Measurements from ENCODE around the gene PRM3.

The PRM3 gene

DNA sequence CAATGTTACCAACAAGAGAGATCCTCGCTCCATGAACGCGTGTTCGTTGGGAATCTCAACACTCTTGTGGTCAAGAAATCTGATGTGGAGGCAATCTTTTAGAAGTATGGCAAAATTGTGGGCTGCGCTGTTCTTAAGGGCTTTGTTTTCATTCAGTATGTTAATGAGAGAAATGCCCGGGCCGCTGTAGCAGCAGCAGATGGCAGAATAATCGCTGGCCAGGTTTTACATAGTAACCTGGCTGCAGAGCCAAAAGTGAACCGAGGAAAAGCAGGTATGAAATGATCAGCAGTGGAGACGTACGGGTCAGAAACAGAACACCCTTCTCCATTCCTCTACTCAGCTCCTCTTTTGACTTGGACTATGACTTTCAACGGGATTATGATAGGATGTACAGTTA lies 30.8 kb downstream of the PRM3 start:
- DNase-seq (ENCODE audit: low read depth) = no peak

DNA sequence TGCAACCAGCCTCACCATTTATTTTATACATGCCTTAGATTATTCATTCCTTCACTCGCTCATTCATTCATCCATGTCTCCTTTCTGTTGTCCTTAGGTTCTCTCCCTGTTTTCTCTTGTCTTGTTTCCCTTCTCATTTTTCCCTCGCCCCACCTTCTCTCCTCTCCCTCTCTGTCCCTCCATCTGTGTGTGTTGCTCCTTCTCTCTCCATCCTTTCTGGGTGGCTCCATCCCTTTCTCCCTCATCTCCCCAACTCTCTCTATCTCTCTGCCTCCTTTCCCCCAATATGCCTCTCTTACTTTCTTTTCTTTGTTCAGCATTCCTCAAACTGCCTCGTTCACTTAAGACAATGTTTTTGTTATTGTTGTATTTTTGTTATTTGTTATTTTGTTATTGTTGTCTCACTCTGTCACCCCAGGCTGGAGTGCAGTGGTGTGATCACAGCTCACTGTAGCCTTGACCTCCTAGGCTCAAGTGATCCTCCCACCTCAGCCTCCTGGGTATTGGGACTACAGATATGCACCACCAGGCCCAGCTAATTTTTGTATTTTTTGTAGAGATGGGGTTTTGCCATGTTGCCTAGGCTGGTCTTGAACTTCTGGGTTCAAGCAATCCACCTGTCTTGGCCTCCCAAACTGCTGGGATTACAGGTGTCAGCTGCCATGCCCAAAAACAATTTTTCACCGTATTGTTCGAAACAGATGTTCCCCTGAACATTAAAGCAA lies 31.8 kb downstream of the PRM3 start:
- DNase-seq (ENCODE audit: low read depth) = no peak

DNA sequence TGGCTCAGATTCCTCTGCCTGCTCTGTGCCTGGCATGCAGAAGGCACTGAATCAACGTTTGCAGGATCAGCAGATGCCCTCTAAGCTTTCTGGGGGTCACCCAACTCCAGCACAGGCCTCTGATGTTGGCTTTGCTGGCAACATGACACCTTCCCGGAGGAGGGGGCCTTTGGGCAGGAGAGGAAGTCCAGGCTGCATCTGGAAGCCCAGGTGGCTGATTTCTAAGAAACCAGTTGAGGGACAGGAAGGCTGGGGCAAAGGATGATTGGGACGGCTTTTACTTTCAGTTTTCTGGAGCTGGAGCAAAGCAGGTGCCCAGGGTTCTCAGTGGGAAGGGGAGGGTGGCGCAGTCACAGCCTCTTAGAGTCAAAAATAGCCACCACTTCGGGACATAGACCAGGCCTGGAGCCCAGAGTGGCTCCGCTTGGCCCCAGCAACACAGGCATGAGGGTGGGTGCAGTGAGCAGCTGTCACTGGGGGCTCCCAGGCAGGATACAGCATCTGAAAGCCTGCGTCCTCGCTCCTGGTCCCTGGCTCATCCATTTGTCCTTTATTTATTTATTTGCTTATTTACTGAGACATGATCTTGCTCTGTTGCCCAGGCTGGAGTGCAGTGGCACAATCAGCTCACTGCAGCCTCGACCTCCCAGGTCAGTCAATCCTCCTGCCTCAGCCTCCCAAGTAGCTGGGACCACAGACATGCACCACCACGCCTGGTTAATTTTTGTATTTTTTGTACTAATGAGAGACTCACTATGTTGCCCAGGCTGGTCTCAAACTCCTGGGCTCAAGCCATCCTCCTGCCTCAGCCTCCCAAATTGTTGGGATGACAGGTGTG lies 32.6 kb downstream of the PRM3 start:
- DNase-seq (ENCODE audit: low read depth) = no peak

DNA sequence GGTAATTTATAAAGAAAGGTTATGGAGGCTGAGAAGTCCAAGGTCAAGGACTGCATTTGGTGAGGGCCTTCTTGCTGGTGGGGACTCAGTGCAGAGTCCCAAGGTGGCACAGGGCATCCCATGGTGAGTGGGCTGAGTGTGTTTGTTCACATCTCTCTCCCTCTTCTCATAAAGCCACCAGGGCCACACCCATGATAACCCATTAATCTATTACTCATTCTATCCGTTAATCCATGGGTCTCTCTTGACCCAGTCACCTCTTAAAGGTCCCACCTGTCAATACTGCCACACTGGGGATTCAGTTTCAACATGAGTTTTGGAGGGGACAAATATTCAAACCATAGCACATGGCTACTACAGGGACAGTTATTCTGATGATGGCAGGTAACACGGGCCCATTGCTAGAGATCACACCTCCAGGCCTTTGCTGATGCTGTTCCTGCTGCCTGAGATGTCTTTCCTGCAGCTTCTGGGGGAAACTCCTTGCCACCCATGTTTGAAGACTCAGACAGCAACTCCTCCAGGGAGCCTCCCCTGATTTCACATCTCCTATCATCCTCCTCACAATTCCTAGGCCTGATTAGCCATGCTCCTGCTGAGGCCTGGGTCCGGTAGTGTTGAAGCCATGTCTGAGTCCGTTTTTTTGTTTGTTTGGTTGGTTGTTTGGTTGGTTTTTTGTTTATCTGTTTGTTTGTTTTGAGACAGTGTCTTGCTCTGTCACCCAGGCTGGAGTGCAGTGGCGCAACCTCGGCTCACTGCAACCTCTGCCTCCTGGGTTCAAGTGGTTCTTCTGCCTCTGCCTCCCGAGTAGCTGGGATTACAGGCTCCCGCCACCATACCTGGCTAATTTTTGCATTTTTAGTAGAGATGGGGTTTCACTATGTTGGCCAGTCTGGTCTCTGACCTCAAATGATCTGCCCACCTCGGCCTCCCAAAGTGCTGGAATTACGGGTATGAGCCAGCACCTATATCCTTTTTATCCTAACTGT lies 33.5 kb downstream of the PRM3 start:
- no peak for DNase-seq (ENCODE audit: low read depth)

DNA sequence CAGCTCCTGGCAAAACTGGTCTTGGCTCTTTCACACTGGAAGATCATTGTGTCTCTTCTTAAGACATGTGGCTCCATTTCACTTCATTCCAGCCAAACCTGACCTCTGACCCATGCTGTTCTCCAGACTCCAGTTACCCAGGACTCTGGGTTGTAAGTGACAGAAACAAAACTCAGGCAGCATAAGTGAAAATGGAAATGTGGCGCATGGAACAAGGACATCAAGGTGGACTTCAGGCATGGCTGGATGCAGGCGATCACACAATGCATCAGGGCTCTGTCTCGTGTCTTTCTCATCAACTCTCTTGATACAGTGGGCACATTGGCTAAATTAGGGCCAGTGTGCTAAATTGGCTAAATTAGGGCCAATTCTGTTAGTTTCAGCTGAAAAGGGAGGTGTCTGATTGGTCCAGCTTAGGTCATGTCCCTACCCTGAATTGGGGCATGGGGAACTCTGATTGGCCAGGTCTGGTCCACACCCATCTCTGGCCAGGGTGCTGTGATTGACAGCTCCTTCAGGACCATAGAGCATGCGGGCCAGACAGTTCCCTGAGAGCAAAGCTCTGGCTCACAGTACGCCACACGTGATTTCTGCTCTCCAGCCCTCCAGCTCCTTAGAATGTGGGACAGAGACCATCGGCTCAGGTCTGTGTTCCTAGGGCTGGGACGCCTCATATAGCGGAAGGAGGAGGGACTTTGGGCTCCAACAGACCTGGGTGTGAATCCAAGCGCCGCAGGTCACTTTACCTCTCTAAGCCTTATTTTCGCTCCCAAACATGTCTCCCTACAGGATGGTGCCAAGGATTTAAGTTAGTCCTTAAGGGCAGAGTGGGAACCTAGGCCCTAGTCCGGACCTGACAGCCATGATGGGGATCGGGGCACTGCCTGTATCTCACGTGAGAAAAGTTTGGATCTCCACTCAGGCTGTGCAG lies 34.9 kb downstream of the PRM3 start:
- DNase-seq (ENCODE audit: low read depth) = no peak

DNA sequence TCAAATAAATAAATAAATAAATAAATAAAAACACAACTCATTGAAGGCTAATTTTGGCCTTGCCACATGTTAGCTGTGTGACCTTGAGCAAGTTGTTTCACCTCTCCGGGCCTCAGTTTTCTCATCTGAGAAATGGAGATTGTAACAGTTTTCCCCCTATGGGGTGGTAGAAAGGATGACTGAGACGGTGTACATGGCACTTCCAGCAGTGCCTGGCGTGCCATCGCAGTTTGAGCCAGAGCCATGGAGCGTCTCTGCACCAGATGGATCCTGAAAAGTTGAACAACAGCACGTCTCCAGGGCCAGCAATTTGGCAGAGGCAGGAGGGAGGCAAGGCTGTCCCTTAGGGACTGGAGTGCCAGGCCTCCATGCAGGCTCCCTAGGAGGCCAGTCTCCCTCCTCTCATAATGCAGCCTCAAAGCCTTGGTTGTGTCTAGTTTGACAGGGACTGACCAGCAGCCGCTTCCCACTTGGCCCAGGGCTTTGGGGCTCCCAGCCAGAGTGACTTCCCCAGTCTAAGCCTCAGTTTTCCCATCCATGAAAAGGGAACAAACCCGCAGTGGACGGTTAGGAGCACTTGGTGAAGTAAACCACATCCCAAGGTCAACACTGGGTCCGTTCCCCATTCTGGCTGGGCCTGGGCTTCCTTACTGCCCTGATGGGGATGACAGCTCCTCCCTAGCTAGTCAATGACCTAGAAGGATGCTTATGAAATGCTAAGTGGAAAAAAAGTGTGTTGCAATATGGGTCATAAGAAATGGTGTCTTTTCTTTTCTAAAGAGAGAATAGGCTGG lies 36.8 kb downstream of the PRM3 start:
- no peak for DNase-seq (ENCODE audit: low read depth)

DNA sequence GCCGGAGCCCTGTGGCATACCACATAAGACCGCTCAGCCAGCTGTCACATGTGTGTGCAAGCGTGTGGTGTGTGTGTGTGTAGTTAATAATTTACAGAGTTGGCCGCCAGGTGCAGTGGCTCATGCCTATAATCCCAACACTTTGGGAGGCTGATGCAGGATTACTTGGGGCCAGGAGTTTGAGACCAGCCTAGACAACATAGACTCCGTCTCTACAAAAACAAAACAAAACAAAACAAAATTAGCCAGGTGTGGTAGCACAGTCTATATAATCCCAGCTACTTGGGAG lies 37.8 kb downstream of the PRM3 start:
- DNase-seq (ENCODE audit: low read depth) = no peak

DNA sequence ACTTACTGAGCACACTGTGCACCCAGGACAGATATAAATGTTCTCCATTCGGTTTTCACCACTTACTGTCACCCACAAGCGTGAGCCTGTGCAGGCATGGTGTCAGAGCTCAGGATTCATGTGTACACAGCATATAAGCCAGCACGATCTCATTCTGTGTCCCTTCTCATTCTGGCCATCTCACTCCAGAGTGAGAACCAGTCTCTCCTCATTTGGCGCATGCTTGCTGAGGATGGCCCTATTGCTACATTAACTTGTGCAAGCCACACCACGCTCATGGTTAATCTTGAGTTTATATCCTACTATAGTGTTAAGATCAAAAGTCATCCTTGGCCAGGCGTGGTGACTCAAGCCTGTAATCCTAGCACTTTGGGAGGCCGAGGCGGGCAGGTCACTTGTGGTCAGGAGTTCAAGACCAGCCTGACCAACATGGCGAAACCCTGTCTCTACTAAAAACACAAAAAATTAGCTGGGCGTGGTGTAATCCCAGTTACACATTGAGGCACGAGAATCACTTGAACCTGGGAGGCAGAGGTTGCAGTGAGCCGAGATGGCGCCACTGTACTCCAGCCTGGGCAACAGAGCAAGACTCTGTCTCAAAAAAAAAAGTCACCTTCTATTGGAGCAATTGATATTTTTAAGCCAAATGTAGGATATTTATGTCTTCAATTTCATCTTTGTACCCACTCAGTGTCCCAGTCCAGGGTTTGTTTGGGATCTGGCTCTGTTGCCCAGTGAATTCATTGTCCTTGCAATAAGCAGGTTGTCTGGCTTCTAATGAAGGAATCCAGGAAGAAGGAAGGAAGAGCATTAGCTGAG lies 38.3 kb downstream of the PRM3 start:
- no peak for DNase-seq (ENCODE audit: low read depth)

DNA sequence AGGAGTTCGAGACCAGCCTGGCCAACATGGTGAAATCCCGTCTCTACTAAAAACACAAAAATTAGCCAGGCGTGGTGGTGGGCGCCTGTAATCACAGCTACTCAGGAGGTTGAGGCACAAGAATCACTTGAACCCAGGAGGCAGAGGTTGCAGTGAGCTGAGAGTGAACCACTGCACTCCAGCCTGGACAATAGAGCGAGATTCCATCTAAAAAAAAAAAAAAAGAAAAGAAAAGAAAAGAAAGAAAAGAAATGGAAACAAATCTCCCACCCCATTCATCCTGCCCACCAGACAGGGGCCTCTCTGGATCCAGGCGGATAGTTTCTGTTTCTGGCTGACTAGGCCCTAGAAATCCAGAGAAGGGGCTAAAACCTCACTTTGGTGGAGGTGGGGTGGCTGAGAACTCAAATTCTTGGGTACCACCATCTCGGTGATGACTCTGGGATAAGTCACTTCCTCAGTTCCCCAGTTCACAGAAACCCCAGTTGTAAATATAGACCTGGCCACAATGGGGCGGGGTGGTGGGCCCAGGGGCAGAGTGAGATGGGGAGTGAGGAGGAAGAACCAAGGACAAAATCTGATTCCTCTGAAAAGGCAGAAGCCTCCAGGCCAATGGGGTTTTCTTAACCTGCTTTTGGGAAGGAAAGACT lies 39.6 kb downstream of the PRM3 start:
- no peak for DNase-seq (ENCODE audit: low read depth)

DNA sequence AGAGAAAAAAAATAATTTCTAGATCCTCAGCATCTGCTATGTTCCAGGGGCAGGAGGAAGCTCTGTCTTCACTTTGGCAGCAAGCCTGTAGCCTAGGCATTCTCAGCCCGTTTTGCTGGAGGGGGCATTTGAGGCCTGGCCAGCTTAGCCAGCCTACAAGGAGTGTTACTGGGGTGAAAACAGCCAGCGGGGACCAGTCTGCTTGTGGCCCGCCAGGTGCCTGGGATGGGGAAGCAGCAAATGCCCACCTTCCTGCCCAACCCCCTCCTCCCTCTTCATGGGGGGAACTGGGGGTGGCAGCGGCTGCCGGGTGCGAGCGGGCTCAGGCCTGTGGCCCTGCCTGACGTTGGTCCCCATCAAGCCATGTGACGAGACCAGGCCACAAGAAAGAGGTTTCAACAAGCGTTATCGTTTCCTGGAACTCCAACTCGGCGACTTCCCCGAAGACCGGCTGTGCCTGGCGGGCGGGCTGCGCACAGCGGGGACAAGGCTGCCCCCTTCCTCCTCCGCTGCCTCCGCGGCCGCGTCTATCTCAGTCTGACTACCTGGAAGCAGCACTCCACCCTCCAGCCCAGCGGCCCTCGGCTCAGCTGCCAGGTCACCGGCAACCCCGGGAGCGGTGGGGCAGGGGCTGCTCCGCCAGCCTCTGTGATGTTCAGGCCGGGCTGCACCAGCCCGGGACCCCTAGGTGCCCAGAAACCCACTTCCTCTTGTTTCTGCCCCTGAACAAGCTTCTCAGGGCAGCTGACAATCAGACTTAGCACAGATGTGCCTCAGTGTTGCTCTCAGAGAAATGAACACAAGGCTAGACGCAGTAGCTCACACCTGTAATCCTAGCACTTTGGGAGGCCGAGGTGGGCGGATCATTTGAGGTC lies 40.3 kb downstream of the PRM3 start:
- DNase-seq (ENCODE audit: low read depth) = peak; percentile 89

DNA sequence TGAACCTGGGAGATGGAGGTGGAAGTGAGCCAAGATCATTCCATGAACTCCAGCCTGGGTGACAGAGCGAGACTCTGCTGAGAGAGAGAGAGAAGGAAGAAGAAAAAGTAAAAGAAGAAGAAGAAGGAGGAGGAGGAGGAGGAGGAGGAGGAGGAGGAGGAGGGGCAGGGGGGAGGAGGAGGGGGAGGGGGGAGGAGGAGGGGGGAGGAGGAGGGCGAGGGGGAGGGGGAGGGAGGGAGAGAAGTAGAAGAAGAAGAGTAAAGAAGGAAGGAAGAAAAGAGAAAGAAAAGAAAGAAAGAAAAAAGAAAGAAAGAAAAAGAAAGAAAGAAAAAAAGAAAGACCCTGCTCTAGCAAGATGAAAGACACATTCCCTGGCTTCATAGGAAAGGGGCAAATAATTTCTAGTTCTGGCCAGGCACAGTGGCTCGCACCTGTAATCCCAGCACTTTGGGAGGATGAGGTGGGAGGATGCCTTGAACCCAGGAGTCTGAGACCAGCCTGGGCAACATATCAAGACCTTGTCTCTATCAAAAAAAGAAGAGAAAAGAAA lies 41.1 kb downstream of the PRM3 start:
- no peak for DNase-seq (ENCODE audit: low read depth)

DNA sequence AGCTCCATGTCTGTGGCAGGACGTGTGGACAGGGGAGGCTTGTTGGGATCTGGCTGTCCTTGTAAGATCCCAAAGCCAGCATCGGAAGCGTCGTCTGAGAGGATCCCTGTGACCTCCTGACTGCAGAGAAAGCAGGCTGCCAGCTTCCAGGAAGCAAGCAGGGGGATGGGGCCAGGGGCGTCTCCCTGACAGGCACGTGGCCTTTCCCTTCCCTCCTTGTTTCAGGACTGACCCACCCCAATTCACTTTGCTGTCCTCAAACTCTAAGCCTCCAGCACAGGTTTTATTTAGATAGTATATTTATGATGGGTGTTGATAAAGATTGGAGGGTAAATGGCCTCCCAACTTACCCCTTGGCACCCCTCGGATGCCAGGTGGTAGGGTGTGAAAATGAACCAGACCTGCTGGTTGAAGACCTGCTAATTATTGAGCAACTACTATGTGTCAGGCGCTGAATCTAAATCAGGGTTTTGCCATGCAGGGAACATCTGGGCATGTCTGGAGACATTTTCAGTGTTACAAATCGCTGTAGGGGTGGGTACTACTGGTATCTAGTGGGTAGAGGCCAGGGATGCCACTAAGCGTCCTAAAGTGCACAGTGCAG lies 42.0 kb downstream of the PRM3 start:
- no peak for DNase-seq (ENCODE audit: low read depth)

DNA sequence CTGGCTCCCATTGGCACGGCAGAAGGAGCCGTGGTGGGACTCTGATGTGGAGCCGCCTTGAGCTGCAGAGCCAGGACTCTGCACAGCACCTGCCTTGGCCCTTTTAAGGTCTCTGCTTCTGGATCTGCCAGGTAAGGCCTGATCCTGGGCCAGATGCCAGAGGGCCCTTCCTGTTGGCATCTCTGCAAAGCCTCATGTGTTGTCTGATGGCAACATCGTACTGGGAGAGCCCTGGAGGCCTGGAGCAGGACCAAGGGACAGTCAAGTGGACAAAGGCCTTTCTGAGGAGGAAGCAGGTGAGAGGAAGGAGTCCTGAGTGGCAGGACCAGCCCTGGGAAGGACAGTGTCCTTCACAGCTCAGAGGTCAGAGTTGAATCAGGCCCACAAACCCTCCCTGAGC lies 43.5 kb downstream of the PRM3 start:
- DNase-seq (ENCODE audit: low read depth) = no peak

DNA sequence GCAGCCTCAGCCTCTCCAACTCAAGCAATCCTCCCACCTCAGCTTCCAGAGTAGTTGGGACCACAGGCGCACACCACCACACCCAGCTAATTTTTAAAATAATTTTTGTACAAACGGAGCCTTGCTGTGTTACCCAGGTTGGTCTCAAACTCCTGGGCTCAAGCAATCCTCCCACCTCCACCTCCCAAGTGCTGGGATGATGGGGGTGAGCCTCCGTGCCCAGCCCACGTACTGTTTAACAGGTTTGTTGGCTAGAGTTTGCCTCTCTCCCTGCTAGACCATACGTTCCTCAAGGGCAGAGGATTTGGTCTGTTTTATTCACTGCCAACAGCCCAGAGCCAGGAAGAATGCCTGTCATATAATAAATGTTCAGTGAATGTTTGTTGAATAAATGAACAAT lies 44.0 kb downstream of the PRM3 start:
- DNase-seq (ENCODE audit: low read depth) = no peak

DNA sequence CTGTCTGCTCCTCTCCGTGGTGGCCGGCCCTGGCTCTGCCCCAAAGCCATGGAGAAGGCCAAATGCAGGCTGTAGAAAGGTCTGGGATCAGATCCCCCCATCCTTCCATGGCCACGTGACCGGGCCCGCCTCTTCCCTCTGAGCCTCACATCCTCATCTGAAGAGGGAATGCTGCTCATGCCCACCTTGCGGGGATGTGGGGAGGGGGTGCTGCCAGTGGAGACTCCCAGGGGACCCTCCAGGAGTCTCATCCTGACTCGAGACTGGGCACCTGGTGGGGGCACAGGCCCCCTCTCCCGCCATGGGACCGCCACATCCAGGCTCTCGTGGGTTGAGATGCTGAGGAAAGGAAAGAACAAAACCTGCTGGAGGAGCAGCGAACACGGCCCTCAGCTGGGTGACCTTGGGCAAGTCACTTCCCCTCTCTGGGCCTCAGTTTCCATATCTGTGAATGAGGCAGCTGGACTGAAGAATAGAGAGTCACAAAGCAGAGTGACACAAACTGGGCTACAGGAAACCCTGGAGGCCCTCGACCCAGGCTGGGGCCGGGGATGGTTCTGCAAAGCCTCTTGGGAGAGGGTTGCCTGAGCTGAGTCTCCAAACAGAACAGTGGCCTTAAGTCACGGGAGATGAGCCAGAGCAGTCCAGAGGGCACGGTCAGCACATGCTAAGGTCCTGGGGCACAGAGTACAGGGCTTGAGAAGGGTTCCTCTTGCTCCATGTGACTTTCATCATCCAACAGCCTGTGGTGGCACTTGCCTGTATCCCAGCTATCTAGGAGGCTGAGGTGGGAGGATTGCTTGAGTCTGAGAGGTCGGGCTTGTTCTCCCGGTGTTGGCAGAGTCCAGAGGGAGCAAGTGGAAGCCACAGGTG lies 47.5 kb downstream of the PRM3 start:
- DNase-seq (ENCODE audit: low read depth) = no peak

DNA sequence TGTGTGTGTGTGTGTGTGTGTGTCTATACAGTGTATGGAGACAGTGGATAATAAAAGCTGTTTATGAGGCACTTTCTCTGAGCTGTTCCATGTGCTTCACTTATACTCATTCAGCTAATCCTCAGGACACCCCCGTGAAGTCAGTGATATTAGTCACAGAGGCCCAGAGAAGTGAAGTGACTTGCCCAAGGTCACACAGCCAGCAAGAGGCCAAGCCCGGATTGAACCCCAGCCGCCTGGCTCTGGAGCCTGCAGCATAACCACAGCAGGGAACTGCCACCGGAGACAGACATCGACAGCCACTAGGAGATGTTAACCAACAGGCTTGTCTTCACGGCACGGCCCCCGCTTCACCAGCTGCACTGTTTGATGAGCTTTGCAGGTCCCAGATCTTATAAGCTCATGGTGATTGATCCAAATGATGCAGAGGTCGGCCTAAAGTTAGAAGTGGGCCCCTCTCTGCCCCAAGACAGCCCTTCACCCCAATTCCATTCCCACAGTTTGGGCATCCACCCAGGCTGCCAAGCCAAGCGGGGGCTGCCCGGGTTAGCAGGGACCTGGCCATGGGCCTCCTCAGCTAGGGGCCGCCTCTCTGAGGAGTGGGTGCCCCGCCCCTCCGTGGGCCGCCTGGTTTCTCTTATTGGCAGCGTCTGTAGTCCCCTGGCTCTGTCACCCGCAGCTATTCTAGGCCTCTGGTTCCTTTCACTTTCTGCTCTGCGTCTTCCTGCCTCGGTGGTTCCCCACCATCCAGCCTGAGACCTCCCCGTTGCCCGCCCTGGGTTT lies 48.3 kb downstream of the PRM3 start:
- DNase-seq (ENCODE audit: low read depth) = no peak

Measured in CMK (cell line).